ENCODE measurements around the gene CEP120. TPM values are rescaled to one million over a fixed set of nuclear protein-coding genes. Genes with fewer than 3 reads are reported as not detected.

Gene CEP120
- polyA plus RNA-seq, 2 of the 4 experiments (the other 2 are of a cell fraction): 10.1 to 40.8 TPM

GRCh38 chr5:123359454-123360200, 63.6 kb downstream of the CEP120 start:
- CTCF ChIA-PET: interaction anchor here (2.8 kb wide), 1 partner anchor 11 kb away, joined by 12 read pairs; no protein-coding TSS in a partner anchor
- TF ChIP-seq CHD2 (IDR thresholded peaks at IDR 0.05; ENCODE audit: low read length, partially characterized antibody) (no peak), NR3C1 (IDR thresholded peaks at IDR 0.05) (no peak), ZNF302 (CRISPR knock-in tag; IDR thresholded peaks at IDR 0.05) (no peak), KDM5A (IDR thresholded peaks at IDR 0.05) (no peak), EHMT2 (IDR thresholded peaks at IDR 0.05; ENCODE audit: low read depth) (no peak), JUN (IDR thresholded peaks at IDR 0.05) (no peak), POLR2A (IDR thresholded peaks at IDR 0.05; ENCODE audit: low read length) (no peak), RFX5 (IDR thresholded peaks at IDR 0.05) (no peak), NPAS2 (CRISPR knock-in tag; IDR thresholded peaks at IDR 0.05; ENCODE audit: borderline replicate concordance) (no peak), KDM1A (IDR thresholded peaks at IDR 0.05; ENCODE audit: low read depth) (no peak), RNF2 (IDR thresholded peaks at IDR 0.05; ENCODE audit: borderline replicate concordance, low read depth) (no peak), BHLHE40 (IDR thresholded peaks at IDR 0.05; ENCODE audit: low read depth, low read length) (no peak), BCL3 (IDR thresholded peaks at IDR 0.05) (no peak), RCOR1 (IDR thresholded peaks at IDR 0.05; ENCODE audit: low read depth, low read length) (no peak), ZC3H11A (IDR thresholded peaks at IDR 0.05) (no peak), CBX8 (IDR thresholded peaks at IDR 0.05) (no peak), E2F6 (IDR thresholded peaks at IDR 0.05; ENCODE audit: borderline replicate concordance, low read depth) (no peak)

GRCh38 chr5:123358751-123359150, 64.5 kb downstream of the CEP120 start:
- DNase-seq (ENCODE audit: low read depth in 1 of 2, low spot score in 1 of 2) (no peak), FAIRE-seq (no peak), ATAC-seq (no peak)
- WGBS (ENCODE audit: missing lambda C conversion rate): 100% methylated on average over 1 of the region's 1 CpG
- no peak overlapping the region for H3K4me3 ChIP-seq
- no peaks in the 10 kb centered on the region; the same call in 2 of the 3 replicates for H3K9me3 ChIP-seq
- ChIA-PET POLR2A (no interaction called here), CTCF (no interaction called here)
- TF ChIP-seq ZFP36 (IDR thresholded peaks at IDR 0.05; ENCODE audit: borderline replicate concordance, partially characterized antibody) (no peak), HOXB13 (CRISPR knock-in tag; IDR thresholded peaks at IDR 0.05; ENCODE audit: low read depth) (no peak), HMGXB4 (CRISPR knock-in tag; IDR thresholded peaks at IDR 0.05; ENCODE audit: borderline replicate concordance) (no peak), MAFK (IDR thresholded peaks at IDR 0.05; ENCODE audit: partially characterized antibody) (no peak), TP53 (CRISPR knock-in tag; IDR thresholded peaks at IDR 0.05) (no peak), HES2 (IDR thresholded peaks at IDR 0.05) (no peak), ESRRA (IDR thresholded peaks at IDR 0.05; ENCODE audit: borderline replicate concordance, low read length) (no peak), RARB (CRISPR knock-in tag; IDR thresholded peaks at IDR 0.05) (no peak), CEBPB (IDR thresholded peaks at IDR 0.05) (no peak), ELK1 (IDR thresholded peaks at IDR 0.05; ENCODE audit: low read depth, low read length) (no peak), E2F6 (IDR thresholded peaks at IDR 0.05; ENCODE audit: borderline replicate concordance, low read depth) (no peak), CBX2 (IDR thresholded peaks at IDR 0.05; ENCODE audit: borderline replicate concordance, low read depth) (no peak), MAZ (IDR thresholded peaks at IDR 0.05; ENCODE audit: borderline replicate concordance, low read depth, low read length) (no peak), FOXS1 (CRISPR knock-in tag; IDR thresholded peaks at IDR 0.05) (no peak), KDM1A (IDR thresholded peaks at IDR 0.05; ENCODE audit: low read depth) (no peak), EP300 (IDR thresholded peaks at IDR 0.05) (no peak), MYC (IDR thresholded peaks at IDR 0.05; ENCODE audit: borderline replicate concordance, low read length) (no peak)
- H3K4me1 ChIP-seq: no peaks in the 10 kb centered on the region
- H3K27ac ChIP-seq: no peak overlapping the region
- H3K4me2 ChIP-seq: no peak overlapping the region

More at GRCh38 chr5:123359454-123360200, 63.6 kb downstream of the CEP120 start:
- no peak overlapping the region for H3K27ac ChIP-seq
- POLR2A ChIA-PET: no interaction called here
- WGBS (ENCODE audit: missing lambda C conversion rate): 93% methylated on average over 5 of the region's 5 CpGs
- H3K4me3 ChIP-seq: no peak overlapping the region
- H3K9me3 ChIP-seq: no peaks in the 10 kb centered on the region; the same call in 2 of the 3 replicates
- no peak for ATAC-seq
- no peak overlapping the region for H3K4me2 ChIP-seq
- H3K4me1 ChIP-seq: no peaks in the 10 kb centered on the region
- no peak for DNase-seq (ENCODE audit: low read depth in 1 of 2, low spot score in 1 of 2)
- no peak for FAIRE-seq
